ENCODE data around the gene TAF10. TPM values are rescaled to one million over a fixed set of nuclear protein-coding genes. Genes with fewer than 3 reads are reported as not detected.

TAF10 gene
- total and polyA plus RNA-seq, 2 of the 13 experiments (the other 11 are each of a cell fraction or from before 2014, with no cell fraction given) = 71.3 to 134 TPM

GRCh38 chr11:6603287-6604080 is 8.5 kb downstream of the TAF10 start, which contains the start of the genes ILK and RRP8 (continued):
- TF ChIP-seq RNF219 (CRISPR knock-in tag; IDR thresholded peaks at IDR 0.05) = no peak
- 0 out of 2 replicates have a peak, but pooled peaks have one; percentile 80 for TF ChIP-seq ETV6 (CRISPR knock-in tag; conservative IDR thresholded peaks at IDR 0.05)
- no peak; the same call in 1 of the 2 replicates for TF ChIP-seq SMAD1 (CRISPR knock-in tag; IDR thresholded peaks at IDR 0.05; ENCODE audit: borderline replicate concordance, low read depth)
- no peak; the same call in 1 of the 2 replicates for TF ChIP-seq FUBP1 (CRISPR knock-in tag; IDR thresholded peaks at IDR 0.05; ENCODE audit: borderline replicate concordance)
- TF ChIP-seq BATF2 (CRISPR knock-in tag; IDR thresholded peaks at IDR 0.05) = 0 out of 2 replicates have a peak, but pooled peaks have one; percentile 30
- no peak for TF ChIP-seq ZFP36L2 (CRISPR knock-in tag; IDR thresholded peaks at IDR 0.05)
- TF ChIP-seq ZNF547 (CRISPR knock-in tag; IDR thresholded peaks at IDR 0.05) = peak; percentile 97
- TF ChIP-seq GPN1 (CRISPR knock-in tag; IDR thresholded peaks at IDR 0.05; ENCODE audit: borderline replicate concordance) = no peak
- no peak for TF ChIP-seq XBP1 (CRISPR knock-in tag; IDR thresholded peaks at IDR 0.05)
- peak; percentile 29; the same call in 1 of the 2 replicates for TF ChIP-seq ZSCAN5A (CRISPR knock-in tag; IDR thresholded peaks at IDR 0.05; ENCODE audit: borderline replicate concordance)
- TF ChIP-seq DNMT3B (CRISPR knock-in tag; conservative IDR thresholded peaks at IDR 0.05) = 0 out of 2 replicates have a peak, but pooled peaks have one; percentile 41
- TF ChIP-seq HMG20B (CRISPR knock-in tag; conservative IDR thresholded peaks at IDR 0.05) = no peak
- peak; percentile 38; the same call in 1 of the 2 replicates for TF ChIP-seq ZNF790 (CRISPR knock-in tag; IDR thresholded peaks at IDR 0.05; ENCODE audit: borderline replicate concordance)
- no peak; the same call in 1 of the 2 replicates for TF ChIP-seq TSC22D2 (CRISPR knock-in tag; IDR thresholded peaks at IDR 0.05; ENCODE audit: borderline replicate concordance)
- TF ChIP-seq SPEN (CRISPR knock-in tag; IDR thresholded peaks at IDR 0.05; ENCODE audit: low read depth) = peak; percentile 98
- TF ChIP-seq RXRA (CRISPR knock-in tag; IDR thresholded peaks at IDR 0.05) = peak; percentile 70
- TF ChIP-seq GABPA (IDR thresholded peaks at IDR 0.05; ENCODE audit: low read depth, low read length) = peak; percentile 71
- TF ChIP-seq GABPA (CRISPR knock-in tag; IDR thresholded peaks at IDR 0.05; ENCODE audit: low read depth) = peak; percentile 89
- TF ChIP-seq NPAS2 (CRISPR knock-in tag; IDR thresholded peaks at IDR 0.05; ENCODE audit: borderline replicate concordance) = no peak
- TF ChIP-seq ZSCAN31 (CRISPR knock-in tag; IDR thresholded peaks at IDR 0.05; ENCODE audit: low read depth) = peak; percentile 84
- TF ChIP-seq ZNF670 (CRISPR knock-in tag; IDR thresholded peaks at IDR 0.05; ENCODE audit: borderline replicate concordance) = peak; percentile 90
- TF ChIP-seq FOXK1 (CRISPR knock-in tag; IDR thresholded peaks at IDR 0.05; ENCODE audit: borderline replicate concordance, low read depth) = peak; percentile 81; the same call in 1 of the 2 replicates
- peak; percentile 19; the same call in 1 of the 2 replicates for TF ChIP-seq CEBPG (CRISPR knock-in tag; IDR thresholded peaks at IDR 0.05)
- no peak for TF ChIP-seq ZNF382 (CRISPR knock-in tag; IDR thresholded peaks at IDR 0.05; ENCODE audit: borderline replicate concordance)

Data from HepG2 (cell line).